NCI-H2081 (cell line): ENCODE measurements around the gene PRSS1.

Experiments
- DNase-seq, 2 experiments: peaks; one replicate each; lab custom pipeline; 2025; lab: John Stamatoyannopoulos, UW

PRSS1 gene

DNA sequence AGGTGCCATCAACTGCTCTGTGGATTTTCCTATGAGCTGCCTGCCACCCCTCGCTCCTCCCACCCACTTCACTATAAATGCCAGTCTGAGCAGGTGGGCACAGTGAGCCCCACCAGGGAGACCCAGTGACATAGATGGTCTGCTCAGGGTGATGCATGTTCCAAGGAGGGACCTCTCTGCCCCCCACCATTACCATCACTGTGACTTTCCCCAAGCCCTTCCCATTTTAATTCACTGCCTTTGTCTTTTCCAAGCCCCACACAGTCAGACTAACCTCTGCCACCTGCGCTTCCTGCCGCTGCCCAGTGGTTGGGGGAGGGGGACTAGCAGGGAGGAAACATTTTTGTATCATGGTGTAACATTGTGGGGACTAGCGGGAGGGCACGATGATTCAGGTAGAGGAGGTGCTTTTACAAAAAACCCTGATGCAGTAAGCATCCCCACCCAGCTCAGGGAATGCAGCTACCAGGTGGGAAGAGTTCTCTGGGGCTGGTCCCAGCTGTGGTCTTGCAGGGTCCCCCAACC is 46.1 kb downstream of the PRSS1 start:
- DNase-seq, result no peak

- DNase-seq, result no peak
These were observed 46.8 kb downstream of the PRSS1 start for GRCh38 chr7:142796001-142796500.

DNA sequence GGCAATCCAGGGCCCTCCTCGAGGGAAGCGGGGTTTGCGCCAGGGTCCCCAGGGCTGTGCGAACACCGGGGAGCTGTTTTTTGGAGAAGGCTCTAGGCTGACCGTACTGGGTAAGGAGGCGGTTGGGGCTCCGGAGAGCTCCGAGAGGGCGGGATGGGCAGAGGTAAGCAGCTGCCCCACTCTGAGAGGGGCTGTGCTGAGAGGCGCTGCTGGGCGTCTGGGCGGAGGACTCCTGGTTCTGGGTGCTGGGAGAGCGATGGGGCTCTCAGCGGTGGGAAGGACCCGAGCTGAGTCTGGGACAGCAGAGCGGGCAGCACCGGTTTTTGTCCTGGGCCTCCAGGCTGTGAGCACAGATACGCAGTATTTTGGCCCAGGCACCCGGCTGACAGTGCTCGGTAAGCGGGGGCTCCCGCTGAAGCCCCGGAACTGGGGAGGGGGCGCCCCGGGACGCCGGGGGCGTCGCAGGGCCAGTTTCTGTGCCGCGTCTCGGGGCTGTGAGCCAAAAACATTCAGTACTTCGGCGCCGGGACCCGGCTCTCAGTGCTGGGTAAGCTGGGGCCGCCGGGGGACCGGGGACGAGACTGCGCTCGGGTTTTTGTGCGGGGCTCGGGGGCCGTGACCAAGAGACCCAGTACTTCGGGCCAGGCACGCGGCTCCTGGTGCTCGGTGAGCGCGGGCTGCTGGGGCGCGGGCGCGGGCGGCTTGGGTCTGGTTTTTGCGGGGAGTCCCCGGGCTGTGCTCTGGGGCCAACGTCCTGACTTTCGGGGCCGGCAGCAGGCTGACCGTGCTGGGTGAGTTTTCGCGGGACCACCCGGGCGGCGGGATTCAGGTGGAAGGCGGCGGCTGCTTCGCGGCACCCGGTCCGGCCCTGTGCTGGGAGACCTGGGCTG is 47.5 kb downstream of the PRSS1 start:
- no peak for DNase-seq

- DNase-seq, result no peak
These were observed 48.4 kb downstream of the PRSS1 start for GRCh38 chr7:142797391-142798377.

- DNase-seq, result no peak
These were observed 49.5 kb downstream of the PRSS1 start for GRCh38 chr7:142798451-142799436.

DNA sequence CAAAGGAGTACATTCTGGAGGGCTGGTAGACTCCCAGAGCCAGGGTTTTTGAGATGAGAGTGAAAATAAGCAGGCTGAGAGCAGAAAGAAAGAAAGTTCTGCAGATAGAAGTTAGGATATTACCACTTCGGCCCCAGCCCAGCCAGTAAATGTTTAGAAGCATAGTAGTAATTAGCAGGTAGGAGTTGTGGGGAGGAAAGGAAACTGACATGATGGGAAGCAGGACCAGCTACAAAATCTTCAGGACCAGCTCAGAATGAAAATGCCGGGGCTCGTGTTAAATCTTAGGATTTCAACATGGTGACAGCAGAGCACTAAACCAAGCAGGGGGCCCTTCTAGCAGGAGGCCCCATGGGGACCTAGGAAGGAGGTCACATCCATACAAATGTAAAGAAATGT is 50.2 kb downstream of the PRSS1 start:
- no peak for DNase-seq

GRCh38 chr7:142800088-142800487 is 50.8 kb downstream of the PRSS1 start:
- no peak for DNase-seq

GRCh38 chr7:142800699-142801260 is 51.5 kb downstream of the PRSS1 start:
- no peak for DNase-seq

DNA sequence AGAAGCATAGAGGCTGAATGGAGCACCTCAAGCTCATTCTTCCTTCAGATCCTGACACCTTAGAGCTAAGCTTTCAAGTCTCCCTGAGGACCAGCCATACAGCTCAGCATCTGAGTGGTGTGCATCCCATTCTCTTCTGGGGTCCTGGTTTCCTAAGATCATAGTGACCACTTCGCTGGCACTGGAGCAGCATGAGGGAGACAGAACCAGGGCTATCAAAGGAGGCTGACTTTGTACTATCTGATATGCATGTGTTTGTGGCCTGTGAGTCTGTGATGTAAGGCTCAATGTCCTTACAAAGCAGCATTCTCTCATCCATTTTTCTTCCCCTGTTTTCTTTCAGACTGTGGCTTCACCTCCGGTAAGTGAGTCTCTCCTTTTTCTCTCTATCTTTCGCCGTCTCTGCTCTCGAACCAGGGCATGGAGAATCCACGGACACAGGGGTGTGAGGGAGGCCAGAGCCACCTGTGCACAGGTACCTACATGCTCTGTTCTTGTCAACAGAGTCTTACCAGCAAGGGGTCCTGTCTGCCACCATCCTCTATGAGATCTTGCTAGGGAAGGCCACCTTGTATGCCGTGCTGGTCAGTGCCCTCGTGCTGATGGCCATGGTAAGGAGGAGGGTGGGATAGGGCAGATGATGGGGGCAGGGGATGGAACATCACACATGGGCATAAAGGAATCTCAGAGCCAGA is 52.5 kb downstream of the PRSS1 start:
- no peak for DNase-seq

DNA sequence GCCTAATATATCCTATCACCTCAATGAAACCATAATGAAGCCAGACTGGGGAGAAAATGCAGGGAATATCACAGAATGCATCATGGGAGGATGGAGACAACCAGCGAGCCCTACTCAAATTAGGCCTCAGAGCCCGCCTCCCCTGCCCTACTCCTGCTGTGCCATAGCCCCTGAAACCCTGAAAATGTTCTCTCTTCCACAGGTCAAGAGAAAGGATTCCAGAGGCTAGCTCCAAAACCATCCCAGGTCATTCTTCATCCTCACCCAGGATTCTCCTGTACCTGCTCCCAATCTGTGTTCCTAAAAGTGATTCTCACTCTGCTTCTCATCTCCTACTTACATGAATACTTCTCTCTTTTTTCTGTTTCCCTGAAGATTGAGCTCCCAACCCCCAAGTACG is 53.0 kb downstream of the PRSS1 start:
- DNase-seq, result no peak
